Measurements from ENCODE around the gene DNM3. TPM values are rescaled to one million over a fixed set of nuclear protein-coding genes. Genes with fewer than 3 reads are reported as not detected.

The DNM3 gene
- total and polyA plus RNA-seq, 10 of the 15 experiments (the other 5 are each of a cell fraction or from before 2014, with no cell fraction given): 0.03 to 1.5 (median 0.08) TPM; not detected in 3

DNA sequence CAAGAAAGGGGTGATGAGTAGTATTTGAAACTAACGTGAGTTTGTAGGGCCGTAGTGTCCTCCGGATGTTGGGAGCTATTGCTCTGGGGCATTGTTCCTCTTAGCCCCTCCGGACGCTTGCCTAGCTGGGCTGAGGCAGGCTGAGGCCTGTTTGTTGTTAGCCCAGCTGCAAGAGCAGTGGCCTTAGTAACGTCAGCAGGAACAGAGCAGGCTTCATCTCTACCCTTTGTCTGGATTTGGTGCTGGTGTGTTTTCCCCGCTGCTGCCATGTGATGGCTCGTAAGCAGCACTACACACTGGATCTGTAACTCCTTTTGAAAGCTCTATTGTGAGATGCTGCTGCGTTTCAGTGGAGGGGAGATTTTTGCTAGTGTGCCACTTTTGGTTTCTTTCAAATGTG, 57.6 kb downstream of the DNM3 start:
- SMC1A ChIA-PET (ENCODE audit: uncharacterized antibody, unreplicated experiment): no interaction called here
- H2AFZ ChIP-seq (ENCODE audit: control insufficient read depth, low read depth, low read length): no peak overlapping the region

More for the DNA sequence above, 57.6 kb downstream of the DNM3 start:
- DNase-seq (ENCODE audit: low read depth, low spot score) (no peak), ATAC-seq (no peak), FAIRE-seq (no peak)
- no peak overlapping the region for H3K27ac ChIP-seq (ENCODE audit: control insufficient read depth, insufficient read depth)
- WGBS (ENCODE audit: insufficient coverage, insufficient replicate concordance, low lambda C conversion rate, missing lambda C conversion rate): 48% methylated on average over 9 of the region's 9 CpGs
- no peaks in the 10 kb centered on the region for H3K9me3 ChIP-seq (replicated peaks; ENCODE audit: control insufficient read depth, insufficient read depth, low read length)
- no peak overlapping the region for H3K4me3 ChIP-seq
- in situ Hi-C loops (cut with MboI): no loop called here
- no peaks in the 10 kb centered on the region for H3K36me3 ChIP-seq (ENCODE audit: control insufficient read depth in 2 of 2, insufficient read depth in 2 of 2, low read length in 1 of 2)
- ChIA-PET RAD21 (ENCODE audit: unreplicated experiment) (no interaction called here), CTCF (no interaction called here), POLR2A (no interaction called here)
- TF ChIP-seq, protein P1, sequence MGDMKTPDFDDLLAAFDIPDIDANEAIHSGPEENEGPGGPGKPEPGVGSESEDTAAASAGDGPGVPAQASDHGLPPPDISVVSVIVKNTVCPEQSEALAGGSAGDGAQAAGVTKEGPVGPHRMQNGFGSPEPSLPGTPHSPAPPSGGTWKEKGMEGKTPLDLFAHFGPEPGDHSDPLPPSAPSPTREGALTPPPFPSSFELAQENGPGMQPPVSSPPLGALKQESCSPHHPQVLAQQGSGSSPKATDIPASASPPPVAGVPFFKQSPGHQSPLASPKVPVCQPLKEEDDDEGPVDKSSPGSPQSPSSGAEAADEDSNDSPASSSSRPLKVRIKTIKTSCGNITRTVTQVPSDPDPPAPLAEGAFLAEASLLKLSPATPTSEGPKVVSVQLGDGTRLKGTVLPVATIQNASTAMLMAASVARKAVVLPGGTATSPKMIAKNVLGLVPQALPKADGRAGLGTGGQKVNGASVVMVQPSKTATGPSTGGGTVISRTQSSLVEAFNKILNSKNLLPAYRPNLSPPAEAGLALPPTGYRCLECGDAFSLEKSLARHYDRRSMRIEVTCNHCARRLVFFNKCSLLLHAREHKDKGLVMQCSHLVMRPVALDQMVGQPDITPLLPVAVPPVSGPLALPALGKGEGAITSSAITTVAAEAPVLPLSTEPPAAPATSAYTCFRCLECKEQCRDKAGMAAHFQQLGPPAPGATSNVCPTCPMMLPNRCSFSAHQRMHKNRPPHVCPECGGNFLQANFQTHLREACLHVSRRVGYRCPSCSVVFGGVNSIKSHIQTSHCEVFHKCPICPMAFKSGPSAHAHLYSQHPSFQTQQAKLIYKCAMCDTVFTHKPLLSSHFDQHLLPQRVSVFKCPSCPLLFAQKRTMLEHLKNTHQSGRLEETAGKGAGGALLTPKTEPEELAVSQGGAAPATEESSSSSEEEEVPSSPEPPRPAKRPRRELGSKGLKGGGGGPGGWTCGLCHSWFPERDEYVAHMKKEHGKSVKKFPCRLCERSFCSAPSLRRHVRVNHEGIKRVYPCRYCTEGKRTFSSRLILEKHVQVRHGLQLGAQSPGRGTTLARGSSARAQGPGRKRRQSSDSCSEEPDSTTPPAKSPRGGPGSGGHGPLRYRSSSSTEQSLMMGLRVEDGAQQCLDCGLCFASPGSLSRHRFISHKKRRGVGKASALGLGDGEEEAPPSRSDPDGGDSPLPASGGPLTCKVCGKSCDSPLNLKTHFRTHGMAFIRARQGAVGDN (IDR thresholded peaks at IDR 0.05): no peak
- TF ChIP-seq ELK1 (IDR thresholded peaks at IDR 0.05; ENCODE audit: low read depth, low read length) (no peak), MEF2A (IDR thresholded peaks at IDR 0.05; ENCODE audit: insufficient read depth, low read depth, low read length) (no peak), CHD1 (IDR thresholded peaks at IDR 0.05; ENCODE audit: low read depth, low read length) (no peak), LARP7 (IDR thresholded peaks at IDR 0.05) (no peak), CHD2 (IDR thresholded peaks at IDR 0.05; ENCODE audit: borderline replicate concordance, low read depth, low read length) (no peak), CEBPB (IDR thresholded peaks at IDR 0.05; ENCODE audit: borderline replicate concordance in 1 of 2, low read depth in 2 of 2, low read length in 2 of 2) (no peak), ZZZ3 (IDR thresholded peaks at IDR 0.05; ENCODE audit: control insufficient read depth, insufficient read length, low read depth) (no peak), RCOR1 (conservative IDR thresholded peaks at IDR 0.05; ENCODE audit: low read depth, low read length) (no peak), ZBTB33 (IDR thresholded peaks at IDR 0.05) (no peak), POLR2AphosphoS2 (IDR thresholded peaks at IDR 0.05; ENCODE audit: low read depth, low read length) (no peak)
- H3K27me3 ChIP-seq (replicated peaks in 1 of 2; ENCODE audit: control insufficient read depth in 2 of 2, insufficient read depth in 2 of 2, low read length in 1 of 2): no peaks in the 10 kb centered on the region
- H3K4me2 ChIP-seq (ENCODE audit: control insufficient read depth, insufficient read depth): no peak overlapping the region
- no peak overlapping the region for H3K9ac ChIP-seq (ENCODE audit: control insufficient read depth, insufficient read depth, low read length)
- intact Hi-C loops (cut with micrococcal nuclease; ENCODE audit: unreplicated experiment): loop anchor here (2.0 kb wide), 1 partner anchor 26 kb away; no protein-coding TSS in a partner anchor
- no peaks in the 10 kb centered on the region for H3K4me1 ChIP-seq (ENCODE audit: control insufficient read depth, insufficient read depth, low read length)
- no peaks in the 10 kb centered on the region for H4K20me1 ChIP-seq (ENCODE audit: control insufficient read depth, insufficient read depth)
- H3K79me2 ChIP-seq (ENCODE audit: control insufficient read depth, insufficient read depth, low read length): no peaks in the 10 kb centered on the region
- BruUV-seq (replicated peaks): no TSS peak

Data from GM12878 (cell line).